Measurements from ENCODE around the gene ADGRE1.

- TF ChIP-seq, protein P1, sequence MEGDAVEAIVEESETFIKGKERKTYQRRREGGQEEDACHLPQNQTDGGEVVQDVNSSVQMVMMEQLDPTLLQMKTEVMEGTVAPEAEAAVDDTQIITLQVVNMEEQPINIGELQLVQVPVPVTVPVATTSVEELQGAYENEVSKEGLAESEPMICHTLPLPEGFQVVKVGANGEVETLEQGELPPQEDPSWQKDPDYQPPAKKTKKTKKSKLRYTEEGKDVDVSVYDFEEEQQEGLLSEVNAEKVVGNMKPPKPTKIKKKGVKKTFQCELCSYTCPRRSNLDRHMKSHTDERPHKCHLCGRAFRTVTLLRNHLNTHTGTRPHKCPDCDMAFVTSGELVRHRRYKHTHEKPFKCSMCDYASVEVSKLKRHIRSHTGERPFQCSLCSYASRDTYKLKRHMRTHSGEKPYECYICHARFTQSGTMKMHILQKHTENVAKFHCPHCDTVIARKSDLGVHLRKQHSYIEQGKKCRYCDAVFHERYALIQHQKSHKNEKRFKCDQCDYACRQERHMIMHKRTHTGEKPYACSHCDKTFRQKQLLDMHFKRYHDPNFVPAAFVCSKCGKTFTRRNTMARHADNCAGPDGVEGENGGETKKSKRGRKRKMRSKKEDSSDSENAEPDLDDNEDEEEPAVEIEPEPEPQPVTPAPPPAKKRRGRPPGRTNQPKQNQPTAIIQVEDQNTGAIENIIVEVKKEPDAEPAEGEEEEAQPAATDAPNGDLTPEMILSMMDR (IDR thresholded peaks at IDR 0.05), result no peak
- TF ChIP-seq POLR2A (IDR thresholded peaks at IDR 0.05), result no peak
Observed at GRCh38 chr19:6987850-6988249, 100.5 kb downstream of the ADGRE1 start.
